C4-2B (cell line): ENCODE data around the gene DNAJC17.

ENCODE experiments used
- CTCF ChIP-seq: fragments of 450-650 bp; conservative IDR thresholded peaks from 2 replicates; pipeline ENCODE4 v1.5.1; 2017; ENCODE audit warnings: mild to moderate bottlenecking
- ZFX ChIP-seq: fragments of 450-650 bp; IDR thresholded peaks from 2 replicates; pipeline ENCODE4 v1.6.1; 2017

- TF ChIP-seq CTCF (no peak), ZFX (no peak)
Measured at GRCh38 chr15:40790718-40791117, 16.6 kb downstream of the DNAJC17 start.
